Ovary (tissue), 10 donors: Measurements from ENCODE around the gene ARFGEF3. TPM values are rescaled to one million over a fixed set of nuclear protein-coding genes. Genes with fewer than 3 reads are reported as not detected.

Source experiments
- DNase-seq, 5 donors: peaks; one replicate each; pipeline ENCODE4 v3.0.0-alpha.2; 2019 to 2020
- H3K27ac ChIP-seq, 2 donors: fragments of 200-600 bp; one replicate each; pipeline versions ENCODE4 v1.5.1 to v1.8.0; 2019 to 2022
- H3K27me3 ChIP-seq: fragments of 200-600 bp; one replicate; pipeline ENCODE4 v1.8.0; 2022
- H3K36me3 ChIP-seq: fragments of 200-600 bp; sonication (generic); one replicate; pipeline ENCODE4 v1.5.1; 2019
- H3K4me1 ChIP-seq: one replicate; pipeline ENCODE4 v1.8.1; 2013; ENCODE audit warnings: mild to moderate bottlenecking, moderate library complexity; ENCODE audit not compliant: insufficient read depth
- H3K4me3 ChIP-seq: fragments of 200-600 bp; sonication (generic); one replicate; pipeline ENCODE4 v1.5.1; 2017
- H3K9me3 ChIP-seq, 2 donors: fragments of 200-600 bp in 1 of 2; sonication (generic) in 1 of 2; one replicate each; pipeline versions ENCODE4 v1.5.1 to v1.8.1; 2013 to 2019; ENCODE audit warnings: mild to moderate bottlenecking in 1 of 2, moderate library complexity in 1 of 2
- EP300 ChIP-seq: sonication (generic); formaldehyde crosslinking; IDR thresholded peaks from one replicate; pipeline ENCODE4 v1.6.1; 2017; ENCODE audit warnings: antibody characterized with exemption
- POLR2A ChIP-seq: fragments of 450-650 bp; IDR thresholded peaks from one replicate; pipeline ENCODE4 v1.6.1; 2017; ENCODE audit warnings: antibody characterized with exemption, mild to moderate bottlenecking, moderate library complexity
- WGBS, 3 donors: extraction: QIAGEN DNeasy Blood & Tissue Kit in 1 of 3; methylation state at CpG; one replicate each; pipeline versions ENCODE4 v1.1.5 to v1.1.7; 2013 to 2017; 5-methylcytosine and 5-hydroxymethylcytosine counted together
- intact Hi-C, 4 donors: fragments of 100-400 bp; cut with DNase I; formaldehyde crosslinking; loops; one replicate each; pipeline versions ENCODE4 v1.11.0 to v1.15.1; 2022 to 2023
- long read RNA-seq, 3 donors: library from polyadenylated mRNA in 2 of 3; unstranded in 2 of 3; transcript quantifications; one replicate each; pipeline ENCODE4 v2.0.0 and lab custom pipeline, GENCODE V29; 2021 to 2026
- polyA plus RNA-seq, 2 donors: library from polyadenylated mRNA; stranded (reverse); fragments of 200-250 nt in 1 of 2; fragments of 350-450 nt in 1 of 2; fragmentation: Illumina TruSeq in 1 of 2; extraction: RNeasy Lipid Tissue Mini Kit (QIAGEN cat#74804) in 1 of 2; gene quantifications; one replicate each; pipeline ENCODE4 v1.2.3, GENCODE V29; 2013 to 2014
- total RNA-seq, 7 donors: library from RNA; depleted of rRNA in 2 of 7; stranded (reverse); fragments of >200 nt in 2 of 7; fragmentation: NEBNext Ultra II Directional in 3 of 7; extraction: Animal tissue kit (Norgen Biotek cat#: 25700) in 3 of 7; gene quantifications; one replicate each; pipeline versions ENCODE4 v1.1.0 to v1.2.4, GENCODE V29; 2016 to 2023
- TF ChIP-seq, protein P1 (sequence below), 3 donors: fragments of 450-650 bp in 2 of 3; fragments of 200-600 bp in 1 of 3; IDR thresholded peaks; one replicate each; pipeline versions ENCODE4 v1.5.1 to v1.8.0; 2016 to 2022; ENCODE audit warnings: antibody characterized with exemption in 3 of 3, mild to moderate bottlenecking in 1 of 3
- donor health status: DM: no; HTN: no; CAD: no; lungs with moderate emphysema.
- donor health status: DM: no; HTN: no; CAD: no.
- donor health status: Bipolar disorder and iron deficiency.
- donor health status: DM: yes; HTN: yes; CAD: no.
- donor health status: DM: no; HTN: no; CAD: no.
- donor health status: DM: yes; HTN: yes; CAD: no.

ARFGEF3 gene, protein sequence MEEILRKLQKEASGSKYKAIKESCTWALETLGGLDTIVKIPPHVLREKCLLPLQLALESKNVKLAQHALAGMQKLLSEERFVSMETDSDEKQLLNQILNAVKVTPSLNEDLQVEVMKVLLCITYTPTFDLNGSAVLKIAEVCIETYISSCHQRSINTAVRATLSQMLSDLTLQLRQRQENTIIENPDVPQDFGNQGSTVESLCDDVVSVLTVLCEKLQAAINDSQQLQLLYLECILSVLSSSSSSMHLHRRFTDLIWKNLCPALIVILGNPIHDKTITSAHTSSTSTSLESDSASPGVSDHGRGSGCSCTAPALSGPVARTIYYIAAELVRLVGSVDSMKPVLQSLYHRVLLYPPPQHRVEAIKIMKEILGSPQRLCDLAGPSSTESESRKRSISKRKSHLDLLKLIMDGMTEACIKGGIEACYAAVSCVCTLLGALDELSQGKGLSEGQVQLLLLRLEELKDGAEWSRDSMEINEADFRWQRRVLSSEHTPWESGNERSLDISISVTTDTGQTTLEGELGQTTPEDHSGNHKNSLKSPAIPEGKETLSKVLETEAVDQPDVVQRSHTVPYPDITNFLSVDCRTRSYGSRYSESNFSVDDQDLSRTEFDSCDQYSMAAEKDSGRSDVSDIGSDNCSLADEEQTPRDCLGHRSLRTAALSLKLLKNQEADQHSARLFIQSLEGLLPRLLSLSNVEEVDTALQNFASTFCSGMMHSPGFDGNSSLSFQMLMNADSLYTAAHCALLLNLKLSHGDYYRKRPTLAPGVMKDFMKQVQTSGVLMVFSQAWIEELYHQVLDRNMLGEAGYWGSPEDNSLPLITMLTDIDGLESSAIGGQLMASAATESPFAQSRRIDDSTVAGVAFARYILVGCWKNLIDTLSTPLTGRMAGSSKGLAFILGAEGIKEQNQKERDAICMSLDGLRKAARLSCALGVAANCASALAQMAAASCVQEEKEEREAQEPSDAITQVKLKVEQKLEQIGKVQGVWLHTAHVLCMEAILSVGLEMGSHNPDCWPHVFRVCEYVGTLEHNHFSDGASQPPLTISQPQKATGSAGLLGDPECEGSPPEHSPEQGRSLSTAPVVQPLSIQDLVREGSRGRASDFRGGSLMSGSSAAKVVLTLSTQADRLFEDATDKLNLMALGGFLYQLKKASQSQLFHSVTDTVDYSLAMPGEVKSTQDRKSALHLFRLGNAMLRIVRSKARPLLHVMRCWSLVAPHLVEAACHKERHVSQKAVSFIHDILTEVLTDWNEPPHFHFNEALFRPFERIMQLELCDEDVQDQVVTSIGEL (N-terminal part only)
- total RNA-seq (1 to 10 TPM in 2 of 7 donors, under 1 TPM in 5; 0.18 to 6.1 (median 0.77) TPM), polyA plus RNA-seq (under 1 TPM; 0.15 to 0.27 TPM)
- long read RNA-seq, donor 1 = 0 reads
- long read RNA-seq, donor 2 = 0 reads
- long read RNA-seq, donor 3 = 0 reads

DNA sequence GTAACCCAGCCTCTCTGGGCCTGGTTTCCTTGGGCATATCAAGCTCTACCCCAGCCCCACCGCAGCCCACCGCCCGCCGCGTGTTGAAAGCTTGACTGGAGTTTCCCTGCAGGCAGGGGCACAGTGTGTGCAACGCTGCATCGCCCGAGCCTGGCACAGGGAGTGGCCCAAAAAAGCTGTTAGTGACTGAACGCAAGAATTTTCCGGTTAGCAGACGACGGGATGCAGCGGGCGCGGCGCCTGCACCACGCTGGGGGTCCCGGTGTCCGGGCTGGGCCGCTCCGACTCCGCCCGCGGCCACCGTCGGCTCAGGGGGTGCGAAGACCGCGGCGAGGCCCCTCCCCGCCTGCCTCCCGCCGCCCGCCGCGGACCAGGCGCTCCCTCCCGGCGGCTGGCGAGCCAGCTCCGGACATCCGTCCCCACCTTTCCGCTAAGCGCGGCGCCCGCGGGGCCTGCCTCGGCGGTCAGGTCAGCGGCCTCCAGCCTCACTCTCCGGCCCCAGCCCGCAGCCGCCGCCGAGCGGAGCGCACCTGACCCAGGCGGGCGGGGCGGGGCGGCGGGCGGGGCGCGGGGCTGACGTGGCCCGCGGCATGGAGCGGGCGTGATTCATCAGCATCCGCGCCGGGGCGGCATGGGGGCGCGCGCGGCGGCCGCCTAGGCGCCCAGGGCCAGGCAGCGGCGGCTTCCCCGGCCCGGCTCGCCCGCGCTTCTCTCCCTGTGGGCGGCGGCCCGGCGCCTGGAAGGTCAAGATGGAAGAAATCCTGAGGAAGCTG, at the start of gene ARFGEF3:
ARFGEF3 (plus strand) TSS at position 602 of the 773 bp plus-strand sequence; CDS start at position 750, 148 bp downstream.
- 1% methylated on average over 32 to 93 of the region's 93 CpGs for WGBS, 3 donors
- H3K4me3 ChIP-seq = peak within 1 kb of the TSS; percentile 32
- TF ChIP-seq, protein P1, sequence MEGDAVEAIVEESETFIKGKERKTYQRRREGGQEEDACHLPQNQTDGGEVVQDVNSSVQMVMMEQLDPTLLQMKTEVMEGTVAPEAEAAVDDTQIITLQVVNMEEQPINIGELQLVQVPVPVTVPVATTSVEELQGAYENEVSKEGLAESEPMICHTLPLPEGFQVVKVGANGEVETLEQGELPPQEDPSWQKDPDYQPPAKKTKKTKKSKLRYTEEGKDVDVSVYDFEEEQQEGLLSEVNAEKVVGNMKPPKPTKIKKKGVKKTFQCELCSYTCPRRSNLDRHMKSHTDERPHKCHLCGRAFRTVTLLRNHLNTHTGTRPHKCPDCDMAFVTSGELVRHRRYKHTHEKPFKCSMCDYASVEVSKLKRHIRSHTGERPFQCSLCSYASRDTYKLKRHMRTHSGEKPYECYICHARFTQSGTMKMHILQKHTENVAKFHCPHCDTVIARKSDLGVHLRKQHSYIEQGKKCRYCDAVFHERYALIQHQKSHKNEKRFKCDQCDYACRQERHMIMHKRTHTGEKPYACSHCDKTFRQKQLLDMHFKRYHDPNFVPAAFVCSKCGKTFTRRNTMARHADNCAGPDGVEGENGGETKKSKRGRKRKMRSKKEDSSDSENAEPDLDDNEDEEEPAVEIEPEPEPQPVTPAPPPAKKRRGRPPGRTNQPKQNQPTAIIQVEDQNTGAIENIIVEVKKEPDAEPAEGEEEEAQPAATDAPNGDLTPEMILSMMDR (IDR thresholded peaks at IDR 0.05) = no peak
- TF ChIP-seq POLR2A (no peak), EP300 (no peak)
- H3K4me1 ChIP-seq = no peaks in the 10 kb centered on the region
- no peaks in the 10 kb centered on the region for H3K36me3 ChIP-seq
- intact Hi-C loops = no loop called here
- H3K27me3 ChIP-seq = no peaks in the 10 kb centered on the region
- H3K9me3 ChIP-seq = no peaks in the 10 kb centered on the region
- H3K27ac ChIP-seq = no peak within 1 kb of the TSS
- DNase-seq = peak in 3 of 5 donors; percentile 27 to 40 (median 33)

DNA sequence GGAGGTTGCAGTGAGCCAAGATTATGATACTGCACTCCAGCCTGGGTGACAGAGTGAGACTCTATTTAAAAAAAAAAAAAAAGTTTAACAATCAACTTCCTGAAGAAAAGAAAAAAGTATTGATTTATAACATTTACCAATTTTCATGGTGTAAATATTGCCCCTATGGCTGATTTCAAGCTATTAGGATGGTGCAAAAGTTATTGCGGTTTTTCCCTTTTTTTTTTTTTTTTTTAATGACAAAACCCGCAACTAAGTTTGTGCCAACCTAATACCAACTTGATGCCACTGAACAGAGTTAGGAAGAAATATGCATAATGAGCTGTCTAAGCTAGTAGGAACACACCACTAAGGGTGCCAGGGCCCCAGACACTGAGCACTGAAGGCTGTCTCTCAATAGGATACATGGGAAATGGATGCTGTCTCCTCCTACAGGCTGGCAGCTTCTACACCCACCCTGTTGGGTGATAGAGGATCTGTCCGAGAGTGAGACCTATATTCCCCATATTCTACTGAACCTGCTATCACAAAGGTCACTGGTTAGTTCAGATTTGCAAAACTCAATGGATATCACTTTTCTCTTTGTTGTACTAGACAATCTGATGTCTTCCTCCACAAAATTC, 48.0 kb upstream of the ARFGEF3 start:
- Histone ChIP-seq H3K27ac (no peak overlapping the region), H3K27me3 (no peaks in the 10 kb centered on the region), H3K4me3 (no peak overlapping the region), H3K36me3 (no peaks in the 10 kb centered on the region), H3K4me1 (no peaks in the 10 kb centered on the region), H3K9me3 (no peaks in the 10 kb centered on the region)
- intact Hi-C loops = loop anchor here in 3 of 4 donors (5.0 to 10.0 kb wide), 5 partner anchors 291 to 481 kb away; partner anchors contain the start of gene HEBP2 (in 1 of the 3)
- TF ChIP-seq EP300 (no peak), POLR2A (no peak)
- TF ChIP-seq, protein P1 (IDR thresholded peaks at IDR 0.05) = no peak
- 60 to 80% (median 80%) methylated on average over 3 of the region's 3 CpGs for WGBS, 3 donors
- DNase-seq = no peak

DNA sequence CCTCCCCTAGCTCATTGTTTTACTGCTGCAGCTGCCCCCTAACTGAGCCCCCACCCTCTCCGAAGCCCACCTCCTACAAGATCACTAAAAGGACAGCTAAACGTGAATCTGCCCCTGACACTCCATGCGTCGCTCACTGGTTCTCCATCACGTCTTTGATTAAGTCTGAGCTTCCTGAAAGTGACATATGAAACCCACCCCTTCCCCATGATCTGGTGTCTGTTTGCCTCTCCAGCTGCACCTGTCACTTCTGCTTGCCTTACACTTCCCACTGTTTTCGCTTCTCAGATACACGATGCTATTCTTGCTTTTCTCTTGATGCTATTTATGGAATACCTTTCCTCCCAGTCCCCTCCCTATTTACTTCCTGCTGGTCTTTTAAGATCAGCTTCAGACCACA, 46.5 kb upstream of the ARFGEF3 start:
- Histone ChIP-seq H3K4me3 (no peak overlapping the region), H3K36me3 (no peaks in the 10 kb centered on the region), H3K4me1 (no peaks in the 10 kb centered on the region), H3K27me3 (no peaks in the 10 kb centered on the region), H3K9me3 (no peaks in the 10 kb centered on the region), H3K27ac (no peak overlapping the region)
- 36 to 44% (median 40%) methylated on average over 7 of the region's 7 CpGs for WGBS, 3 donors
- TF ChIP-seq EP300 (no peak), POLR2A (no peak)
- TF ChIP-seq, protein P1 (IDR thresholded peaks at IDR 0.05) = no peak
- no peak for DNase-seq
- intact Hi-C loops = loop anchor here in 3 of 4 donors (1.0 to 10.0 kb wide), 5 partner anchors 16 to 480 kb away; partner anchors contain the start of gene HEBP2 (in 1 of the 3)
